Measurements from ENCODE around the gene ATP9A.
A peak's percentile ranks its signal among the peaks of the same experiment; 100 is the strongest.

ATP9A gene

DNA sequence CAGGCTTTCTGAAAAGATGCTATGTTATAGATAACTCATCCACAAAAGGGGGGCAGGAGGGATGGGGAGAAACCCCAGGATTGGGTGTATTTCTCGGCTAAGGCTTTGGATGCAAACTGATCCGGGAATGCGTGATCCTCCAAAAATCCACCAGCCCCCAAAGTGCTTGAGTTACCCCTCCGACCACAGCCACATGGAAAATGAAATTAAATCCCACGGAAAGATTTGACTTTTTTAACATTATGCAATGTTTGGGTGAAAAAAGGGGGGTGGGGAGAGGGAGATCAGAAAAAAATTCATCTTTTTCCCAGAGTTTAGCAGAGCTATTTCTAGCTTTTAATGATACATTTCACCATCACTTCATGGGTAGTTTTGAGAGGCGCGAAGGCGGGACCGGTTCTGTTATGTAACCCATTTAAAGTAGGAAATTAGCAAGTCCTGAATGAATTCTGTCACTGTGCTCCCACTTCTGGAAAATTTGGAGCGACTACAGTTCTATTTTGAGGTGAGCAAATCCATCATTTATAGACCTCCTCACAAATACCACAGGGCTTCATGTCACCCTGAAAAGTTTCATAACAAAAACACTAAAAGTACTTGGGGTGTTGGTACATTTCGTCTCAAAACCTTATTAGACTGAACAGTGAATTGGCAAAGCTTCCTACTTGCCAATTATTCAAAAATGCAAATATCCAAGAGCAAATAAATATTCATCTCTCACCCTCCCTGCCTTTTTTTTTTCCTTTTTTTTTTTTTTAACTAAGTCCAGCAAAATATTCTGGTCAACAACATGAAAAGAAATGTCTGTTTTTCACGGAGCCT lies 173.7 kb downstream of the ATP9A start:
- no peak for DNase-seq

DNA sequence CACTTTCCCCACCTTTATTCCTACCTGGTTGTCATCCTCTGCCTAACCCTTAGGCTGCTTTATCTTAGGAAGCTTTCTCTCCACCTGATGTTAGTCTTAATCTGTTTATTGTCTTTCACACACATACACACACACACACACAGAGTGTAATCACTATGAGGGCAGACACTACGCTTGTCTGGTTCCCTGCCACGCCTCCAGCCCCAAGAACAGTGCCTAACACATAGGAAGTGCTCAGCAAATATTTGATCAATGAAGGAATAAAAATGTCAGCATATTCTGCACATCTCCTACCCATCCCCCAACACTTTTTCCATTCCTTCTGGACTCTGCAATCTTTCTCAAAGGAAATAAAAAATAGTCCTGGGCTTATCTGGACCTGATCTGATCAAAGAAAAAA lies 174.6 kb downstream of the ATP9A start:
- no peak for DNase-seq

DNA sequence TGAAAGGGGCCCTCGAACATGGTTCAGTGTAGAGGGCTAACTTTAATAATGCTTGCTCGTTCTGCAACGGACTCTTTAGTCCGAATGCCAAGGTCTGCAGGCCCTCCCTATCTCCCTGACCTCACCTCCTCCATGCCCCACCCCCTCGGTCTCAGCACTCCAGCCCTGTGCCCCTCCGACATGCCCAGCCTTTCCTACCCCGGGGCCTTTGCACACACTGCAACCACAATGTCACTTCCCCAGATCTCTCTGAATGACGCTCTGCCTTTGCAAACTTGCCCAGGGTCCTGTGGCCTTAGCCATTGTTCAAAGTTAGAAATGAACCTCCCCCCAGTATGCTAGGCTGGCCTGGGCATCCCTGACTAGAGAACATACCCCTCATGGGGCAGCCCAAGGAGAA lies 175.6 kb downstream of the ATP9A start:
- DNase-seq: no peak

DNA sequence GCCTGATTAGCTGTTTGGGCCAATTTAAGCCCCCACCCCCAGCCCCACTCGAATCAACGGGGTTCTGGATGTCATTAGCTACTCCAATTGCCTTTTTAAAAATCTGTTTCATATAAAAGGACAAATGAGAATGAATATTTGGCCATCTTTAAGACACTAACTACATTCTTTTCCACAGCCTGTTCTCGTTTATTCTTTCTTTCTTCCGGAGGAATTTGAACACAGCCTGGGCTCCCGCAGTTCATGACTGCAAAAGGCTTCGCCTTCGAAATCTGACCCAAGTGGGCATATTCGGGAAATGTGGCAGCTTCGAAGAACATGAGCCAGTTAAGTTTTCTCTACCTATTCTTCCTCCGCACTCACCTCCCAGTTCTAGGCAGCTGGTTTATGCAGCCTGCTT lies 176.3 kb downstream of the ATP9A start:
- no peak for DNase-seq

DNA sequence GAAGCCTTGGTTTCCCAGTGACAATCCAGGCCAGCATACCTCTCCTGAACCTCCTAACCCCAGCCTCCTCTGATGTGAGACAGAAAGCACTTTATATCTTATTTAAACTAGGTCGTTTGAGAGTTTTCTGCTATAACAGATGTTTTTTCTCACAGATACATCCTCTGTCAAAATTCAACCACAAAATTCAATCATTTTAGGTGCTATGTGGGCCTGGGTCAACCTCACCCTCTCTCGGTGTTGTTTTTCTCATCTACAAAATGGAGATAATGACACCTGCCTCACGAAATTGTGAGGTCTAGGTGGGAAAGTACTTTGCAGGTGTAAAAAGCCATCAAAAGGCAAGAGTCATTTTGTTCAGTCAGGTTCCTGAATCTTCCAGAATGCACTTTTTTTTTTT lies 179.4 kb downstream of the ATP9A start:
- no peak for DNase-seq

DNA sequence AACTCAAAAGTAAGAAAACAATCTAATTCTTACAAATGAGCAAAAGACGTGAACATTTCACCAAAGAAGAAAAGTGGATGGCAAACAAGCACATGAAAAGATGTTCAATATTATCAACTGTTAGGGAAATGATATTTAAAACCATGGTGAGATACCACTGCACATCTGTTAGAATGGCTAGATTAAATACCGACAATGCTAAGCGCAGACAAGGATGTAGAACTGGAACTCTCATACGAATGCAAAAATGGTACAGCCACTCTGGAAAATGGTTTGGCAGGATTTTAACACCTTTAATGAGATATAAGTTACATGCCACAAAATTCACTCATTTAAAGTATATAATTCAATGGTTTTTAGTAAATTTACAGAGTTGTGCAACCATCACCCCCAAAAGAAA lies 181.0 kb downstream of the ATP9A start:
- no peak for DNase-seq

DNA sequence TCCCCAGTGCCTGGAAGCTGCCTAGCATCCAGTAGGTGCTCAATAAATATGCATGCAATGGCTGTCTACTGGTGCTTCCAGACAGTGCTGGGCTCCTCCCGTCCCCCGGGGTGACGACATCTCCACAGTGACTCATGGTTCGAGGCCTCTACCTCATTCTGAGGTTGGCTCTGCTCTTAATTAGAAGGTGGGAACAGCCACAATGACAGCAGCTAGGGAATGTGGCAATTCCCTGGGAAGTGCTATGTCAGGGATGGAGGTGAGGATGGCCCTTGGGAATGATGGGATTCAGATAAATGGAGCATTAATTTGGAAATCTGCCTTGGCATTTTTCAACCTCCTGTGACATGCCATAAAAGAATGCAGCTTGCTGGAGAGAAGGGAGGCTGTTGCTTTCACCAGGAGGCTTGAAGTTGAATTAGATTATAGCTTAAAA lies 182.2 kb downstream of the ATP9A start:
- DNase-seq: peak; percentile 15

DNA sequence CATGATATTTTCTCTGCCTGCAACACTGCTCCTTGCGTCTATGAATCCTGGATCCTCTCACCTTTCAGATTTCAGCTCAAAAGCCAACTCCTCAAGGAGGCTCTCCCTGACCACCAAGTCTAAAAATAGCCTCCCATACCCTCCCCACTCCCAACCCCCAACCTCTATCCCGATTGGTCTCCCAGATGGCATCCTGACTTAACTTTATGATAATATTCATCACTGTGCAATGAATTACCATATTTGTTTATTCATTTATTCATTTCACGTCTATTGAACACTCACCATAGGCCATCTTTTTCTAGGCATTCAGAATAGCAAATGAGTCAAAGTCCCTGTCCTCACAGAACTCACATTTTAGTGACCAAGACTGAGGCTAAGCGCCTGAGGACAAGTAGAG lies 183.0 kb downstream of the ATP9A start:
- no peak for DNase-seq

DNA sequence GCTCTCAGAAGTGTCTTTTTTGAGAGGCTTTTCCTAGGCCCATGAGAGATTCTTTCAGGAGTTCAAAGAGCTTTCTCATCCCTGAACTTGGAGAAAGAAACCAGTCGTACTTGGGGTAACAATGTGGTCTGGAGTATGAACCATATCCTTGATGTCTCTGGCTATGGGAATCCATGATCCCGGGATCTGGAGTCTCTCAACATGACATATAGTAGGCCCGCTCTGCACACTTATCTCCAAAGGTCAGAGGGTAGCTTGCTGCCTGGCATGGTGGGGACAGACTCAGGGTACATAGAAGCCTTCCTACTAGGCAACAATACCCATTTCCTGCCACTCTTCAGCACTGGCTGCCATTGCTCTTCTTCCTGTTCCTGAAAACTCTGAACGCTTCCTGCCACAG lies 183.5 kb downstream of the ATP9A start:
- DNase-seq: no peak

DNA sequence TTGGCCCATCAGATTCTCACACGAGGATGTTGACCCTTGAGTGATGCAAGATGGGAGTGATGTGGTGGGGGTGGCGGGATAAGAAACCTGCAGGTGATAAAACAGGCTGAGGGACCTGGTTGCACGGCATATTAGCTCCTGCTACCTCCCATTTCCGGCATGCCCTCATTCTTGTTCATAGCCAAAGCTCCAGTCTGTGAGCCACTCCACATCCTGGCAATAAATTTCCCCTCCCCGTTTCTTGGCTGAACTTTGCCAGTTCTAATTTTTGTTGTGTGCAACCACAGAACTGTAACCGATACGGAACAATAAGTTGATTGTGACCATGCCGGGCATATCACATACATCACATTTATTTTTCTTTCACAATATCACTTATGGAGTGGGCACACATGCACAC lies 184.1 kb downstream of the ATP9A start:
- DNase-seq: no peak

DNA sequence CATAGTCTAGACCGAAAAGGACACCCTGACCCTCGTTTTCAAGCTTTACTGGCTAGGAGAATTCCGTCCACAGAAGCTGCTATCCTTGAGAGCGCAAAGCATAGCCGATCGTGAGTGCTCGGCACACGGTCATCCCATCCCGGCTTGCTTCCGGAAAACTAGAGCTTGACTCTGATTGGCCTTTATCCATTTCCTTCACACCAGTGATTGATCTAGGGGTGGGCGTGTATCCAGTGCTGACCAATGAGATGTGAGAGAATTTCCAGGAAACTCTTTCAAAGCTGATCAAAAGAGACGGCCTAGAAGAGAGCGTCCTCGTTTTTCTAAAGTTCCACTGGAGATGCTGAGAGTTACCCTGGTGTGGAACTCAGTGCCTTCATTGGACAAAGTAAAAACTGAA lies 184.7 kb downstream of the ATP9A start:
- no peak for DNase-seq

DNA sequence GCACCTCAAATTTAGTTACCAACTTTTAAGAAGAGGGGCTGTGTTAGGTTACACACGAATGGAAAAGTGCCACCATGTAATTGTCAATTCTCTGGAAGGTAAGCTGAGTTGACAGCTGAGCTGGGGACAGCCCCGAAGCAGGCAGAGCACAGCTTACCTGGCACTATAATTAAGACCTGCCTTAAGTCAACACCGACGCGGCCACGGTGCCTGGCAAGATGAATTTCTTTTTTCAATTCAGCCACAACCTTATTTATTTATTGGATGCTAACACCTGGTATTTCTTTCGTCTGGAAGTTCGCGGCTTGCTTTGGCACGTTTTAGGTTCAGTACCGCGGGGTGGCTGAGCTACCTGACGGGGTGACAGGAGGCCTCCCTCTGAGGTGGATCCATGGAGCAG lies 185.1 kb downstream of the ATP9A start:
- DNase-seq: no peak

DNA sequence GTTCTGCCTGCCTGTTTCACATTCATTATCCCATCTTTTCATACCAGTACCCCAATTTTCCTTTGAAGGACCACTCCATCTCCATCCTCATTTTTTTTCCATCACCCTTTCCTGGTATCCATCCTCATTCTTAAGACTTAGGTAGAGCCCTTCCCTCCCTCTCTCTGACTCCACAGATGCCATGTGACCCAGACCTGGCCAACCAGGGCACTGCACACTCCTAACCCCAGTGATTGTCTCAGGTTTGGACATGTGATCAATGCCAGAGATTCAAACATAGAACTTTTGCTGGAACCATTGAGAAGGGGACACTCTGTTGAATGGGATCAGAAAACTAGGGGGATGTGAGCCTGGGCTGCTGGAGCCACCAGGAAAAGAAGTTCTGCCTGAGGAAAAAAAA lies 186.6 kb downstream of the ATP9A start:
- no peak for DNase-seq

DNA sequence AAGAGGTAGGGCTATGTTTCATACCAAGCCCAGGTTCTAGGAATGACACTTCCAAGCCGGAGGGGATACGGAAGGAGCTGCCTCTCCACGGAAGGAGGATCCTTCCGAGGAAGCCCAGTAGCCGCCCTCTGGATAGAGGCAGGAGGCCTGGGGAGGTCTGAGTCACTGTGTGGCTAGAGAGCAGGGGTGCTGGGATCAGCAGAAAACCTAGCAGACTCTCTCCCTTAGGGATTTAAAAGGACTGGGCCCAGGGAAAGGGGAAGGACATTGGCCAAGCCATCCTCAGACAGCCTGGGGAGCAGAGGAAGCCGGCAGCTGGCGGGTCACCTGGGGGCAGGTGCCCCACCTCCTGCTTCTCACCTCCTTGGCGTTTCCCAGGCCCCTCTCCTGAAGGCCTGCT lies 189.1 kb downstream of the ATP9A start:
- DNase-seq: no peak

DNA sequence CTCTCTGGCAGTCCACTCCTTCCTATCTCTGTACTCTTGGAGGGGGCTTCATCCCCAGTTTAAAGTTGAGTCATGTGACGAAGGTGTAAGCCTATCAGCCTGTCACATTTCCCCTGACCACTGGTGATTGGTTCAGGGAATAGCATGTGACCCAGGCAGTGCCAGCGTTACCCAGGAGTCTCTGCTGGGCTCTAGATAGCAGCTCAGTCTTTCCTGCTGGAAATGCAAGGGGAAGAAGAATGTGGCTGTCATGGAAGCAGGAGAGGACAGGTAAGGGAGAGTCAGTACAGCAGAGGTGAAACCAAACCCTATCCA lies 190.1 kb downstream of the ATP9A start:
- no peak for DNase-seq

DNA sequence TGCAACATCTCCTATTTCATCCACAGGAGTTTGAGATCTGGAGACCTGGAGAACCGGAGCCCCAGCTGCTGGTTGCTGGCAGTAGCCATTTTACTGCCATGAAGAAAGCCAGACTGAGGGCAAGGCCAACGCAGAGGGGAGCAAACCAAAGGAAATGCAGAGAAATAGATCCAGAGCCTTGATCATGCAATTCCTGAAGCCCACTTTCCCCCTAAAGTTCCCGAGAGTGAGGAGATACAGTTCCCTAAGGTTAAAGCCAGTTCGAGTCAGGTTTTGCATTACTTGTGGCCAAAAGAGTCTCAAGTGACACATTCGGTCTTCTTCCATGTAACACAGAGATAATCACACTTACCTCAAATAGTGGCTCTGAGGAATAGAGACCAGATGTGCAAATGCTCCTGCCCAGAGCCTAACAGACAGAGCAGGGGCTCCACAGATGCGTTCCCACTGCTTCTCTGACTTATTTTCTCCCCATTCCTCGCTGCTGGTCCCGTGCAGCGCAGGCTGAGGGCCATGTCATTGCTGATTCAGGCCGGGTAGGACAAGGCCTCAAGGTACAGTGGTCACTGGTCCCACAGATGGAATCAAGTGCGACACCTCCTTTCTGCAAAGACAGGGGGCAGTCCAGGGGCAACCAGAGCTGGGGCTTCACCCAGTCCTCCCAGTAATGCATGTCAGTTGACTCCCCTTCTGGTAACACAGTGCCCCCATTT lies 190.6 kb downstream of the ATP9A start:
- DNase-seq: no peak

DNA sequence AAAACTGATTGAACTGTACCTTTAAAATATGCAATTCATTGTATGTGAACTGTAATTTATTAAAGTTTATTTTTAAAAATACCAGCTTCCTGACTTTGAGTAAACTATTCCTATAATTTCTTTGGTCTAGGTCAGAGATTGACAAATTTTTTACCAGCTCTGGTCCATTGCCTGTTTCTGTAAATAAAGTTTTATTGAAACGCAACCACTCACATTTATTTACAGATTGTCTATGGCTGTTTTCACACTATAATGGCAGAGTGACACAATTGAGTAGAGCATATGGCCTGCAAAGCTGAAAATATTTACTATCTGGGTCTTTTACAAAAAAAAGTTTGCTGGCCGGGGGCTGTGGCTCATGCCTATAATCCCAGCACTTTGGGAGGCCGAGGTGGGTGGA lies 192.7 kb downstream of the ATP9A start:
- DNase-seq: no peak

DNA sequence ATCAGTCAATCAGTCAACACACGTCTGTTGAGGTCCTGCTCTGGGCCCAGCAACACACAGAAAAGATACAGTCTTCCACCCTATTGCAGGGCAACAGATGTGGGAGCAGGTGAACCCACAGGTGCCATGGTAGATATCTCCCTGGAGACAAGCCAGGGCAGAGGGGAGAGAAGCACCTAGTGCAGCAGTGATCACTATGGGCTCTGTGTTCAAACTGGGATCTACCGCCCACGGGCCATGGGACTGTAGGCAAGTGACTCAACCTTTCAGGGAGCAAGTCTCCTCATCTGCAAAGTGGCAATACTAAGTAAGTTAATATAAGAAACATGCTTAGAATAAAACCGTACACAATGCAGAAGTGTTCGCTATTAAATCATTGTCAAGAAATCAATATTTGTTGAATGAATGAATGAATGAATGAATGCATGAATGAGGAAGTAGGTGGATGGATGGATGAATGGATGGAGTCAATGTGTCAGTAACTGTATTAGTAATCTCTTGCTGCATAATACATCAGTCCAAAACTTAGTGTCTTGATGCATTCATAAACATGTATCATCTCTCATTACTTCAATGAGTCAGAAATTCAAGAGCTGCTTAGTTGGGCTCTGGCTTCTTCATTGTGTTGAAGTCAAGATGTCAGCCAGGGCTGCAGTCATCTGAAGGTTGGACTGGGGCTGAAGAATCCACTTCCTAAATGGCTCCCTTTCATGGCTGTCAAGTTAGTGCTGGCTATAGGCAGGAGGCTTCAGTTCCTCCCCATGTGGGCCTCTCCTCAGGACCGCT lies 193.7 kb downstream of the ATP9A start:
- no peak for DNase-seq

DNA sequence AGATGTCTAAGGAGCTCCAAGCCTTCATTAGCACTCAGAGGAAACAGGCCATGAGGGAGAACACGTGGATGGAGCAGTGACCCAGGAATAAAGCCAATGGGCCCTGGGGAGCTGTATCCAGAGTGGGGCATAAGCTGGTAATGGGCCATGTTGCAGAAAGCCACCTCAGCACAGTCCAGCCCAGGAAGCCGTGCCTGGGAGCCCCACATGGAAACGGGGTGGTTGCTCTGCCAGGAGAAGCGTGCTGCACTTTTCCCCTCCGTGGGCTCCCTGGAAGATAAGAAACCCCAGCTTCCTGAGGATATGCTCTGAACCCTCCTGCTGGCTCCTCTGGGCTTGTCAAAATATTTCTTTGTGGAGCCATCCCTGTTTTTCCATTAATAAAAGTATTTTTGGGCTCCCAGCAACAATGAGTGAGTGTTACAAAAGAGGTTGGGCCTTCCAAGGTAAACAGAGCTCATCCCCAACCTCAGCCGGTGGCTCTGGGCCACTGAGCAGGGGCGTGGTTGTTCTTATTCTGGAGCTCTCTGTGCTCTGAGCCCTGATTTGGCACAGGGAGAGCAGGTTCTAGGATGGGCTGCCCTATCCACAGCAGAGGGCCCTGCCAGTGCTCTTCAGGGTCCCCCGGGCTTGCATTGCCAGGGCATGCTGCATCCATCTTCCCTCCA lies 194.5 kb downstream of the ATP9A start:
- no peak for DNase-seq

DNA sequence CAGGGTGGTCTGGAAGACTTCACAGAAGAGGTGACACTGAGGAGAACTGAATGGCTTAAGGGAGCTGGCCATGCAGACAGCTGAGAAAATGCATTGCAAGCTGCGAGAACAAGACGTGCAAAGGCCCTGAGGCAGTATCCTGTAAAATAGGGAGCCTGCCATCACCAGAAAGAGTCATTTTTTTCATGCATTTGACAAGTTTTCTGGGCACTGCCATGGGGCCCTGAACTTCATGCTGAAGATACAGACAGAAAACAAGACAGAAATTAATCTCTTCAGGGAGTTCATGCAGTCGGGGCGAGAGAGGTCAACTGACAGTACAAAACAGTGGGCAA lies 196.8 kb downstream of the ATP9A start:
- DNase-seq: no peak

DNA sequence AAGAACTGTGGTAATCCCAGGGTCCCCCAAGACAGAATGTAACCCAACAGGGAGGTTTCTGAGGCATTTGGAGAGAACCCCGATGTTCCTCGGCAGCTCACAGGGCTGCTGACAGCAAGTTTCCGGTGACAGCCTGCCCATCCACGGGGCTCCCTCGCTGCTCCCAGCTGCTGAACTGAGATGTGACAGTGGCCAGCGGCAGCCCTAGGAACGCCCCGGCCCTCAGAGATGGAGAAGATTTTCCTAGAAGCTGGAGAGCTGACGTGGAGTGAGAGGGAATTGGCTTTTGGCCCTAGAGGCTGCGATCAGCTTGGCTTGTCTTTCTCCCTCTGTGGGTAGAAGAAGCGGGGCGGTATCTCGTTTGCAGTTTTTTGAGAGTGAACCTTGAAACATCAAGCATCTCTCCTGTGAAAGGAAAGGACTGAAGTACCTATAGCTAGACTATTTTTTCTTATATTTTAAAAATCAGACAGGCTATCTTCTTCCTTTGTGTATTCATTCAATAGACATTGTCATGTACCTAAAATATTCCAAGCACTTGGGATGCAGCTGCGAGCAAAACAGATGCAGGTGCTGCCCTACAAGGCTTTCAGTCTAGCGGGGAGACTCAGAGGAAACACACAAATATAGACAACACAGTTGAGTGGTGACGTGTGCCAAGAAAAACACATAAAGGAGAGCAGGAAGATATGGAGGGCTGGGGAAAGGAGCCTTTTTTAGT lies 197.3 kb downstream of the ATP9A start:
- no peak for DNase-seq

DNA sequence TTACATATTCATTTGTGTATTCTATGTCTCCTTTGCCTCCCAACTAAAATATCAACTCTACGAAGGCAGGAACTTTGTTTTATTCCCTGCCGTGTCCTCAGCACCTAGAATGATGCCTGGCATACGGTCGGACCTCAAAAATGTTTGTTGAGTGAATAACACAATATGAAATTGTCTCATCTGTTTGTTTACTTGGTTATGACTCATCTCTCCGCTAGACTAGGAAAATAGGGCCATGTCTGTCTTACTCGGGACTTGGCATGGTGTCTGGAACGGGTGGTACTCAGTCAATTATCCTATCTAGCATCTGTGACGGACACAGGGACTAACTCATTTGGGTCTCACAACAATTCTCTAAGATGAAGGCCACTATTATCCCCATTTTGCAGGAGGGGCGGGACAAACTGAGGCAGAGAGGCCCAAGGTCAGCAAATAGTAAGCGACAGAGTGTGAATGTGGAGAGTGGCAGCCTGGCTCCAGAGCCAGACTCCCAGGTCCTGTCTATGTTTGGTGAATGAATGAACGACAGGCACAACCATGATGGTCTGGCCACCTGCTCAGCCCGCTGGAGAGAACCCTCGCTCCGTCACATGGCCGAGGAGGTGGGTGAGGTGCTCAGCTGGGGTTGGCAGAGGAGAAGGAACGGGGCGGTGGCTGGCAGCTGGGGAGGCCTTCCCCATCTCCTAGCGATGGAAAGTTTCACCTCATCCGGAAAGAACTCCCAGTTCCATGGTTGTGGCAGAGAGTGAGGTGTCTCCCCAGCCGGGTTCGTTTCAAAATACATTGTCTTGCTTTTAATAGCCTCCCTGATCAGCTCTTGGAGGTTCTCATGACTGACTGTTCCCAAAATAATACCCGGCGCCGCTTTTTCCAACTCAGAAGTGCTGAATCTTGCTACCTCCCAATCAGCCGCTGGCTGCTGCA lies 198.1 kb downstream of the ATP9A start:
- no peak for DNase-seq

Measured in OCI-M1 (cell line).